HepG2 (cell line): ENCODE results near the gene RPS8. TPM values are rescaled to one million over a fixed set of nuclear protein-coding genes. Genes with fewer than 3 reads are reported as not detected.

Experiments
- ASH2L ChIP-seq: fragments of 300-600, 200-600 bp; sonication (generic); IDR thresholded peaks from 2 replicates; pipeline ENCODE4 v1.7.0; 2017; ENCODE audit warnings: low read depth, mild to moderate bottlenecking, moderate library complexity, mixed read lengths, low read length; ENCODE audit not compliant: insufficient read length
- CENPX ChIP-seq: sonication (generic); formaldehyde crosslinking; IDR thresholded peaks from 2 replicates; pipeline ENCODE4 v1.9.0; 2021; ENCODE audit warnings: mild to moderate bottlenecking, missing genetic modification reagents, moderate library complexity
- ELF1 ChIP-seq: sonication (generic); formaldehyde crosslinking; IDR thresholded peaks from 2 replicates; pipeline ENCODE4 v1.4.0; 2020; ENCODE audit warnings: missing genetic modification reagents
- HDAC1 ChIP-seq: sonication (generic); formaldehyde crosslinking; IDR thresholded peaks from 2 replicates; pipeline ENCODE4 v1.5.1; 2020; ENCODE audit warnings: mild to moderate bottlenecking, missing genetic modification reagents
- HNRNPLL ChIP-seq: fragments of 200-400 bp; formaldehyde crosslinking; IDR thresholded peaks from 2 replicates; pipeline ENCODE4 v1.6.1; 2017; ENCODE audit warnings: mild to moderate bottlenecking, low read depth, low read length; ENCODE audit not compliant: poor library complexity, severe bottlenecking
- IKZF1 ChIP-seq: fragments of 450-650 bp; IDR thresholded peaks from 2 replicates; pipeline ENCODE4 v1.7.1; 2016
- MIXL1 ChIP-seq: IDR thresholded peaks from 2 replicates; pipeline ENCODE4 v1.6.1; 2016
- PHF21A ChIP-seq: sonication (generic); formaldehyde crosslinking; IDR thresholded peaks from 2 replicates; pipeline ENCODE4 v1.5.0; 2020; ENCODE audit warnings: mild to moderate bottlenecking, missing genetic modification reagents
- TAF1 ChIP-seq: sonication (generic); formaldehyde crosslinking; IDR thresholded peaks from 2 replicates; pipeline ENCODE4 v1.4.0; 2020; ENCODE audit warnings: missing genetic modification reagents
- THYN1 ChIP-seq: sonication (generic); formaldehyde crosslinking; IDR thresholded peaks from 2 replicates; pipeline ENCODE4 v1.8.1; 2023; ENCODE audit warnings: low read depth, mild to moderate bottlenecking, moderate library complexity, missing genetic modification reagents, borderline replicate concordance
- YEATS4 ChIP-seq: sonication (generic); formaldehyde crosslinking; IDR thresholded peaks from 2 replicates; pipeline ENCODE4 v1.4.0; 2020; ENCODE audit warnings: missing genetic modification reagents, borderline replicate concordance
- ZFYVE20 ChIP-seq: sonication (generic); formaldehyde crosslinking; IDR thresholded peaks from 2 replicates; pipeline ENCODE4 v1.8.0; 2023; ENCODE audit warnings: low read depth, mild to moderate bottlenecking, moderate library complexity, missing genetic modification reagents, borderline replicate concordance
- ZNF432 ChIP-seq: sonication (generic); formaldehyde crosslinking; IDR thresholded peaks from 2 replicates; pipeline ENCODE4 v1.5.0; 2020; ENCODE audit warnings: missing genetic modification reagents, mild to moderate bottlenecking, borderline replicate concordance
- ZNF484 ChIP-seq: sonication (generic); formaldehyde crosslinking; IDR thresholded peaks from 2 replicates; pipeline ENCODE4 v1.5.1; 2020; ENCODE audit warnings: mild to moderate bottlenecking, low read depth, missing genetic modification reagents, borderline replicate concordance
- ZNF556 ChIP-seq: sonication (generic); formaldehyde crosslinking; IDR thresholded peaks from 2 replicates; pipeline ENCODE4 v1.4.0; 2020; ENCODE audit warnings: mild to moderate bottlenecking, missing genetic modification reagents, borderline replicate concordance
- ZNF562 ChIP-seq: sonication (generic); formaldehyde crosslinking; IDR thresholded peaks from 2 replicates; pipeline ENCODE4 v1.8.0; 2022; ENCODE audit warnings: missing genetic modification reagents, borderline replicate concordance
- ZNF607 ChIP-seq: sonication (generic); formaldehyde crosslinking; IDR thresholded peaks from 2 replicates; pipeline ENCODE4 v1.5.1; 2020; ENCODE audit warnings: missing genetic modification reagents, mild to moderate bottlenecking, borderline replicate concordance
- ZNF670 ChIP-seq: sonication (generic); formaldehyde crosslinking; IDR thresholded peaks from 2 replicates; pipeline ENCODE4 v1.8.0; 2022; ENCODE audit warnings: mild to moderate bottlenecking, missing genetic modification reagents, borderline replicate concordance
- ZNF746 ChIP-seq: sonication (generic); formaldehyde crosslinking; IDR thresholded peaks from 2 replicates; pipeline ENCODE4 v1.8.0; 2022; ENCODE audit warnings: mild to moderate bottlenecking, missing genetic modification reagents
- ZSCAN20 ChIP-seq: sonication (generic); formaldehyde crosslinking; IDR thresholded peaks from 2 replicates; pipeline ENCODE4 v1.4.0; 2020; ENCODE audit warnings: missing genetic modification reagents, mild to moderate bottlenecking, borderline replicate concordance
- polyA plus RNA-seq, 8 experiments: library from polyadenylated mRNA; depleted of rRNA in 3 of 8; stranded (reverse) in 7 of 8; unstranded in 1 of 8; fragments of >200 nt; fragmentation: Illumina TruSeq in 4 of 8; extraction: Trizol in 4 of 8; gene quantifications; 2 replicates each; pipeline versions ENCODE4 v1.2.1 to v1.2.3, GENCODE V29; 2011 to 2016; ENCODE audit warnings: low read depth in 4 of 8, missing spikeins in 1 of 8, mixed read lengths in 1 of 8; ENCODE audit not compliant: insufficient read depth in 1 of 8
- total RNA-seq, 5 experiments: library from RNA; depleted of rRNA; stranded (reverse); fragments of >200 nt; fragmentation: Illumina TruSeq; extraction: Trizol; gene quantifications; 2 replicates each; pipeline ENCODE4 v1.2.3, GENCODE V29; 2016; ENCODE audit warnings: low read depth in 1 of 5
- TF ChIP-seq, protein P1 (sequence below): sonication (generic); formaldehyde crosslinking; IDR thresholded peaks from 2 replicates; pipeline ENCODE4 v1.5.0; 2020; ENCODE audit warnings: missing genetic modification reagents
- TF ChIP-seq, protein P2 (sequence below): sonication (generic); formaldehyde crosslinking; IDR thresholded peaks from 2 replicates; pipeline ENCODE4 v1.4.0; 2020; ENCODE audit warnings: mild to moderate bottlenecking, low read depth, missing genetic modification reagents
- TF ChIP-seq, protein P3 (sequence below): sonication (generic); formaldehyde crosslinking; IDR thresholded peaks from 2 replicates; pipeline ENCODE4 v1.4.0; 2020; ENCODE audit warnings: mild to moderate bottlenecking, missing genetic modification reagents
- TF ChIP-seq, protein P4 (sequence below): sonication (generic); formaldehyde crosslinking; IDR thresholded peaks from 2 replicates; pipeline ENCODE4 v1.5.1; 2020; ENCODE audit warnings: missing genetic modification reagents, mild to moderate bottlenecking, borderline replicate concordance

Gene RPS8
- total and polyA plus RNA-seq, 2 of the 13 experiments (the other 11 are each of a cell fraction or from before 2014, with no cell fraction given): 2,628 to 2,822 TPM

DNA sequence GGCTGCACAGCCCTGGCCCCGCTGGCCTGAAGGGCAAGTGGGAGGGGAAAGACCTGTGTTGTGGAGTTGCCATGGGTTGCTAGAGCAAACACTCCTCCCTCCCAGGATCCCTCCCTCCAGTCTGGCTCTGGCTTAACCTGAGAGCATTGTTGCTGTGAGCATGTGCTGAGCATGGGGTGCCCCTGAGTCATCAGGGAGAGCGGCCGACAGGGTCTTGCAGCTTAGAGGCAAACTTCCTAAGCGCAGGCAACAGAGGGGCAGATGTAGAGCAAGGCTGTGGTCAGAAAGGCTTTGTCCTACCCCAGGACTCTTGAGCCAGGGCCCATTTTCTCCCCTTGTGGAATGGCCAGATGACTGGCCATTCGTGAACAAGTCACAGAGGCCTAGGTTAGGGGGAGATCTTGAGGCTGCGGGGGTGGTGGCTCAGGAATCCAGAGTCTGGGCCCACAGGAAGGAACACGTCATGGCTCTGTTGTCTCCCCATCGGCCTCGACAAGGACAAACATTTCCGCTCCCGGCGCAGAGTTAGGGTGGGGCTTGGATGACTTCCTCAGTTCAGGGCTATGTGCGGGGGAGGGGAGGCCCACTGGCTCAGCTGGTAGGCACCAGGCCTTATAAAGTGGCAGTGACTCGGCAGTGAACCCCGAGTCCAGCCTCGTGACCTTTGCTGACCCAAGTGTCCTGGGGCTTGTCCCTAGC lies 32.2 kb downstream of the RPS8 start (continued):
- no peak for TF ChIP-seq ZNF562
- peak; percentile 94 for TF ChIP-seq ZNF746 (CRISPR knock-in tag)
- TF ChIP-seq TAF1 (CRISPR knock-in tag): peak; percentile 69
- TF ChIP-seq, protein P1, sequence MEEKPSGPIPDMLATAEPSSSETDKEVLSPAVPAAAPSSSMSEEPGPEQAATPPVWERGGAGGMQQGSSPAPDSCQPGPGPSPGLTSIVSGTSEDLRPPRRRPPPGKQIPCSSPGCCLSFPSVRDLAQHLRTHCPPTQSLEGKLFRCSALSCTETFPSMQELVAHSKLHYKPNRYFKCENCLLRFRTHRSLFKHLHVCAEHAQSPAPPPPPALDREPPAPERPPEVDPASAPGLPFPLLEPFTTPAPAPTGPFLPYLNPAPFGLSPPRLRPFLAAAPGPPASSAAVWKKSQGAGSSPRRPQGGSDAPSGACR: peak; percentile 68; the same call in 1 of the 2 replicates
- no peak for TF ChIP-seq IKZF1
- TF ChIP-seq ELF1 (CRISPR knock-in tag): peak; percentile 53; the same call in 1 of the 2 replicates
- TF ChIP-seq ZNF607 (CRISPR knock-in tag): peak; percentile 98
- TF ChIP-seq, protein P2, sequence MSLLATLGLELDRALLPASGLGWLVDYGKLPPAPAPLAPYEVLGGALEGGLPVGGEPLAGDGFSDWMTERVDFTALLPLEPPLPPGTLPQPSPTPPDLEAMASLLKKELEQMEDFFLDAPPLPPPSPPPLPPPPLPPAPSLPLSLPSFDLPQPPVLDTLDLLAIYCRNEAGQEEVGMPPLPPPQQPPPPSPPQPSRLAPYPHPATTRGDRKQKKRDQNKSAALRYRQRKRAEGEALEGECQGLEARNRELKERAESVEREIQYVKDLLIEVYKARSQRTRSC (CRISPR knock-in tag): no peak; the same call in 1 of the 2 replicates
- TF ChIP-seq ZNF432 (CRISPR knock-in tag): no peak
- no peak for TF ChIP-seq THYN1 (CRISPR knock-in tag)
- TF ChIP-seq ZNF484 (CRISPR knock-in tag): no peak
- TF ChIP-seq ZSCAN20 (CRISPR knock-in tag): no peak
- peak; percentile 68 for TF ChIP-seq YEATS4 (CRISPR knock-in tag)
- TF ChIP-seq, protein P3, sequence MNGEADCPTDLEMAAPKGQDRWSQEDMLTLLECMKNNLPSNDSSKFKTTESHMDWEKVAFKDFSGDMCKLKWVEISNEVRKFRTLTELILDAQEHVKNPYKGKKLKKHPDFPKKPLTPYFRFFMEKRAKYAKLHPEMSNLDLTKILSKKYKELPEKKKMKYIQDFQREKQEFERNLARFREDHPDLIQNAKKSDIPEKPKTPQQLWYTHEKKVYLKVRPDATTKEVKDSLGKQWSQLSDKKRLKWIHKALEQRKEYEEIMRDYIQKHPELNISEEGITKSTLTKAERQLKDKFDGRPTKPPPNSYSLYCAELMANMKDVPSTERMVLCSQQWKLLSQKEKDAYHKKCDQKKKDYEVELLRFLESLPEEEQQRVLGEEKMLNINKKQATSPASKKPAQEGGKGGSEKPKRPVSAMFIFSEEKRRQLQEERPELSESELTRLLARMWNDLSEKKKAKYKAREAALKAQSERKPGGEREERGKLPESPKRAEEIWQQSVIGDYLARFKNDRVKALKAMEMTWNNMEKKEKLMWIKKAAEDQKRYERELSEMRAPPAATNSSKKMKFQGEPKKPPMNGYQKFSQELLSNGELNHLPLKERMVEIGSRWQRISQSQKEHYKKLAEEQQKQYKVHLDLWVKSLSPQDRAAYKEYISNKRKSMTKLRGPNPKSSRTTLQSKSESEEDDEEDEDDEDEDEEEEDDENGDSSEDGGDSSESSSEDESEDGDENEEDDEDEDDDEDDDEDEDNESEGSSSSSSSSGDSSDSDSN (CRISPR knock-in tag): peak; percentile 84
- no peak for TF ChIP-seq ZFYVE20 (CRISPR knock-in tag)
- no peak for TF ChIP-seq CENPX
- peak; percentile 86; the same call in 1 of the 2 replicates for TF ChIP-seq ZNF556 (CRISPR knock-in tag)
- TF ChIP-seq PHF21A: peak; percentile 88
- TF ChIP-seq HNRNPLL: peak; percentile 94
- peak; percentile 89 for TF ChIP-seq ASH2L
- no peak; the same call in 1 of the 2 replicates for TF ChIP-seq MIXL1 (CRISPR knock-in tag)
- TF ChIP-seq HDAC1 (CRISPR knock-in tag): peak; percentile 84
- TF ChIP-seq, protein P4, sequence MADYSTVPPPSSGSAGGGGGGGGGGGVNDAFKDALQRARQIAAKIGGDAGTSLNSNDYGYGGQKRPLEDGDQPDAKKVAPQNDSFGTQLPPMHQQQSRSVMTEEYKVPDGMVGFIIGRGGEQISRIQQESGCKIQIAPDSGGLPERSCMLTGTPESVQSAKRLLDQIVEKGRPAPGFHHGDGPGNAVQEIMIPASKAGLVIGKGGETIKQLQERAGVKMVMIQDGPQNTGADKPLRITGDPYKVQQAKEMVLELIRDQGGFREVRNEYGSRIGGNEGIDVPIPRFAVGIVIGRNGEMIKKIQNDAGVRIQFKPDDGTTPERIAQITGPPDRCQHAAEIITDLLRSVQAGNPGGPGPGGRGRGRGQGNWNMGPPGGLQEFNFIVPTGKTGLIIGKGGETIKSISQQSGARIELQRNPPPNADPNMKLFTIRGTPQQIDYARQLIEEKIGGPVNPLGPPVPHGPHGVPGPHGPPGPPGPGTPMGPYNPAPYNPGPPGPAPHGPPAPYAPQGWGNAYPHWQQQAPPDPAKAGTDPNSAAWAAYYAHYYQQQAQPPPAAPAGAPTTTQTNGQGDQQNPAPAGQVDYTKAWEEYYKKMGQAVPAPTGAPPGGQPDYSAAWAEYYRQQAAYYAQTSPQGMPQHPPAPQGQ: 0 out of 2 replicates have a peak, but pooled peaks have one; percentile 35
- TF ChIP-seq ZNF670 (CRISPR knock-in tag): peak; percentile 98
